ENCODE measurements around the gene XPO6. TPM values are rescaled to one million over a fixed set of nuclear protein-coding genes. Genes with fewer than 3 reads are reported as not detected.

Gene XPO6
- polyA plus RNA-seq, 4 donors = 68.2 to 95.7 (median 79.5) TPM

- no peak for DNase-seq (ENCODE audit: low read depth in 4 of 4, low spot score in 3 of 4)
These were observed 114.5 kb downstream of the XPO6 start for GRCh38 chr16:28096983-28097899.

GRCh38 chr16:28093385-28093725, 118.4 kb downstream of the XPO6 start:
- no peak for DNase-seq (ENCODE audit: low read depth in 4 of 4, low spot score in 3 of 4)

- DNase-seq (ENCODE audit: low read depth in 4 of 4, low spot score in 3 of 4) = no peak
These were observed 118.9 kb downstream of the XPO6 start for GRCh38 chr16:28092721-28093384.

- no peak for DNase-seq (ENCODE audit: low read depth in 4 of 4, low spot score in 3 of 4)
These were observed 120.1 kb downstream of the XPO6 start for GRCh38 chr16:28091656-28092055.

- DNase-seq (ENCODE audit: low read depth in 4 of 4, low spot score in 3 of 4) = no peak
These were observed 121.0 kb downstream of the XPO6 start for GRCh38 chr16:28090646-28091377.

- DNase-seq (ENCODE audit: low read depth in 4 of 4, low spot score in 3 of 4) = no peak
These were observed 121.8 kb downstream of the XPO6 start for GRCh38 chr16:28089992-28090365.

GRCh38 chr16:28089205-28089991, 122.4 kb downstream of the XPO6 start:
- no peak for DNase-seq (ENCODE audit: low read depth in 4 of 4, low spot score in 3 of 4)

GRCh38 chr16:28087675-28088300, 124.0 kb downstream of the XPO6 start:
- no peak for DNase-seq (ENCODE audit: low read depth in 4 of 4, low spot score in 3 of 4)

GRCh38 chr16:28087140-28087660, 124.6 kb downstream of the XPO6 start:
- DNase-seq (ENCODE audit: low read depth in 4 of 4, low spot score in 3 of 4) = no peak

GRCh38 chr16:28086186-28087139, 125.3 kb downstream of the XPO6 start:
- no peak for DNase-seq (ENCODE audit: low read depth in 4 of 4, low spot score in 3 of 4)

GRCh38 chr16:28085389-28086171, 126.2 kb downstream of the XPO6 start:
- DNase-seq (ENCODE audit: low read depth in 4 of 4, low spot score in 3 of 4) = no peak

GRCh38 chr16:28084209-28084608, 127.6 kb downstream of the XPO6 start:
- DNase-seq (ENCODE audit: low read depth in 4 of 4, low spot score in 3 of 4) = no peak

GRCh38 chr16:28082624-28083023, 129.1 kb downstream of the XPO6 start:
- no peak for DNase-seq (ENCODE audit: low read depth in 4 of 4, low spot score in 3 of 4)

- no peak for DNase-seq (ENCODE audit: low read depth in 4 of 4, low spot score in 3 of 4)
These were observed 130.3 kb downstream of the XPO6 start for GRCh38 chr16:28081391-28081968.

- no peak for DNase-seq (ENCODE audit: low read depth in 4 of 4, low spot score in 3 of 4)
These were observed 133.5 kb downstream of the XPO6 start for GRCh38 chr16:28078261-28078660.

GRCh38 chr16:28073836-28074235, 137.9 kb downstream of the XPO6 start:
- no peak for DNase-seq (ENCODE audit: low read depth in 4 of 4, low spot score in 3 of 4)

- no peak for DNase-seq (ENCODE audit: low read depth in 4 of 4, low spot score in 3 of 4)
These were observed 139.7 kb downstream of the XPO6 start for GRCh38 chr16:28072087-28072486.

All from left renal pelvis (tissue), 4 donors.